Right cardiac atrium (tissue), 5 donors: ENCODE measurements around the gene USP24. TPM values are rescaled to one million over a fixed set of nuclear protein-coding genes. Genes with fewer than 3 reads are reported as not detected.

Experiments
- ATAC-seq, 2 donors: fragments of 200-7000 bp; cut with Tn5 transposase; one replicate each; pipeline versions ENCODE4 v1.8.0 to v1.9.1; 2020; ENCODE audit warnings: moderate library complexity in 2 of 2, mild to moderate bottlenecking in 1 of 2
- DNase-seq, 3 donors: peaks; one replicate each; pipeline ENCODE4 v3.0.0-alpha.2; 2020
- H3K27ac ChIP-seq: one replicate; pipeline ENCODE4 v1.5.1; 2013; ENCODE audit warnings: mild to moderate bottlenecking, low read length, control low read depth, moderate library complexity
- H3K27me3 ChIP-seq: one replicate; pipeline ENCODE4 v1.6.1; 2013; ENCODE audit not compliant: control insufficient read depth, insufficient read depth
- H3K4me1 ChIP-seq: one replicate; pipeline ENCODE4 v1.6.1; 2013; ENCODE audit warnings: low read length; ENCODE audit not compliant: control insufficient read depth, insufficient read depth
- H3K4me3 ChIP-seq: one replicate; pipeline ENCODE4 v1.5.1; 2013; ENCODE audit warnings: low read length, control low read depth
- H3K9me3 ChIP-seq: one replicate; pipeline ENCODE4 v1.6.1; 2013; ENCODE audit warnings: low read length; ENCODE audit not compliant: control insufficient read depth
- WGBS: extraction: QIAGEN DNeasy Blood & Tissue Kit; methylation state at CpG from one replicate; pipeline ENCODE4 v1.1.7; 2013; 5-methylcytosine and 5-hydroxymethylcytosine counted together
- intact Hi-C, 4 donors: fragments of 100-400 bp; cut with DNase I; formaldehyde crosslinking; loops; one replicate each; pipeline versions ENCODE4 v1.11.0 to v1.14.0; 2022 to 2023
- polyA plus RNA-seq: library from polyadenylated mRNA; stranded (reverse); fragments of 200-250 nt; gene quantifications from one replicate; pipeline ENCODE4 v1.2.3, GENCODE V29; 2013
- total RNA-seq, 4 donors: library from RNA; stranded (reverse); fragmentation: NEBNext Ultra II Directional; extraction: Animal tissue kit (Norgen Biotek cat#: 25700); gene quantifications; one replicate each; pipeline ENCODE4 v1.2.1, GENCODE V29; 2021
- donor health status: healthy with polysubstance abuse.
- donor health status: DM: no; HTN: yes; CAD: no.
- donor health status: DM: no; HTN: no; CAD: no.
- donor health status: DM: no; HTN: yes; CAD: no; lungs with severe emphysema.
- donor health status: DM: yes; HTN: yes; CAD: no.

The USP24 gene
- total and polyA plus RNA-seq, 5 donors, result 11.4 to 35.7 (median 34.7) TPM

DNA sequence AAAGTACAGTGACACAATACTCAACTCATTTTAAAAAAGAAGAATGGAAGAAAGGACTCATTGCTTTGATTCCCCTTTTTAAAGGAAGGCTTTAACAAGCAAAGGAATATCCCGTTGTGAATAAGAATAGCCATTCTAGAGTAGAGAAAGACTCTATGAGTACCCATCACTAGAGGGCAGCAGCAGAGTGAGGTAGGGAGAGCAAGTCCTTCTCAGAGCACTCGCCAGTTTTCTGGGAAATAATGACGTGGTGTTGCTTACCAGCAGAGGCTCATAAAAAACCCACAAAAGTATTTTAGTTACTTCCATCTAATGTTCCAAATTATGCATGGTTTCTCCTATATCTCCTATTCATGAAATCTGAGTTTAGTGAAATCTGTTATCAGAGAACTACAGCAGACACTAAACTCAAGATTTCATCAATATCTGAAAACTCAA lies 74.6 kb downstream of the USP24 start:
- intact Hi-C loops, result loop anchor here in 3 of 4 donors (2.0 to 10.0 kb wide), 4 partner anchors 74 to 1444 kb away; partner anchors contain the start of gene USP24 (in 1 of the 3)
- H3K9me3 ChIP-seq, result no peaks in the 10 kb centered on the region
- WGBS, result under 1% methylated on average over 3 of the region's 3 CpGs
- DNase-seq (peak in 2 of 3 donors; percentile 54 to 68), ATAC-seq (peak; percentile 95 to 97)
- H3K4me3 ChIP-seq, result no peak overlapping the region
- no peak overlapping the region for H3K27ac ChIP-seq
- H3K4me1 ChIP-seq, result no peaks in the 10 kb centered on the region
- no peaks in the 10 kb centered on the region for H3K27me3 ChIP-seq

DNA sequence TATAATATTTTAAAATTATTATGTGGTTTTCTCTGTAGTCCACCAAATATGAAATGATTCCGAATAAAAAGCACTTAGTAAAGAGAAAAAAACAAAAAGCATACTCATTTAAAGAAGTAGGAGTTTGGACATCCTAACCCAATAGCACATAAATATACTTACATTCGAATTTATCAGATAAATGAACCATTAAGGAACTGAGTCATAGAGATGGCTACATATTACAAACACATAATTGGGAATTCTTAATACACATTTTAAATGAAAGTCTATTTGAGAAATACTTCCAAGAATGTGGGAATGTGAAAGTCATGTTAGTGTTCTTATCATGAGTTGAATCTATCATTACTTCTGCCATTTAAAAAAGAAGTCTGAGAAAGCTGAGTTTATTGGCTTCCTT lies 75.0 kb downstream of the USP24 start:
- DNase-seq (no peak), ATAC-seq (no peak)
- Histone ChIP-seq H3K4me3 (no peak overlapping the region), H3K27me3 (no peaks in the 10 kb centered on the region), H3K9me3 (no peaks in the 10 kb centered on the region), H3K4me1 (no peaks in the 10 kb centered on the region), H3K27ac (no peak overlapping the region)
- intact Hi-C loops, result loop anchor here in 3 of 4 donors (2.0 to 10.0 kb wide), 4 partner anchors 75 to 1445 kb away; partner anchors contain the start of gene USP24 (in 1 of the 3)
- WGBS, result 87% methylated on average over 2 of the region's 2 CpGs

DNA sequence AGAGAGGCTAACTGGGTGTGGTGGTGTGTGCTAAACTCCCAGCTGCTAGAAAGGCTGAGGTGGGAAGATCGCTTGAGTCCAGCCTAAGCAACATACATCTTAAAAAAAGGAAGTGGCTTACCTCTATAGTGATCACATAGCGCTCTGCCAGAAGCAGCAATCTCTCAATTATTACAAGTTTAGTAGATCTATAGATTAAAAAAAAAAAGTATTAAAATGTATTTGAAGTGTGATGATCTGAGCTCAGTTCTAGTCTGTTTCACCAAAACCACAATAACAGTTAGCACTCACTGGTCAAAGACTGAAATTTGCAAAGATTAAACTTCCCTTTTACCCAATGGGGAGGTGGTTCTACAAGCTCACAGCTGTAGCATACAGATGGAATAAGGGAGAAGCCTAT lies 76.3 kb downstream of the USP24 start:
- 88% methylated on average over 2 of the region's 2 CpGs for WGBS
- DNase-seq (no peak), ATAC-seq (no peak)
- Histone ChIP-seq H3K27me3 (no peaks in the 10 kb centered on the region), H3K4me1 (no peaks in the 10 kb centered on the region), H3K27ac (no peak overlapping the region), H3K4me3 (no peak overlapping the region), H3K9me3 (no peaks in the 10 kb centered on the region)
- intact Hi-C loops, result loop anchor here in 1 of 4 donors (2.0 kb wide), 1 partner anchor 132 kb away; no protein-coding TSS in a partner anchor

DNA sequence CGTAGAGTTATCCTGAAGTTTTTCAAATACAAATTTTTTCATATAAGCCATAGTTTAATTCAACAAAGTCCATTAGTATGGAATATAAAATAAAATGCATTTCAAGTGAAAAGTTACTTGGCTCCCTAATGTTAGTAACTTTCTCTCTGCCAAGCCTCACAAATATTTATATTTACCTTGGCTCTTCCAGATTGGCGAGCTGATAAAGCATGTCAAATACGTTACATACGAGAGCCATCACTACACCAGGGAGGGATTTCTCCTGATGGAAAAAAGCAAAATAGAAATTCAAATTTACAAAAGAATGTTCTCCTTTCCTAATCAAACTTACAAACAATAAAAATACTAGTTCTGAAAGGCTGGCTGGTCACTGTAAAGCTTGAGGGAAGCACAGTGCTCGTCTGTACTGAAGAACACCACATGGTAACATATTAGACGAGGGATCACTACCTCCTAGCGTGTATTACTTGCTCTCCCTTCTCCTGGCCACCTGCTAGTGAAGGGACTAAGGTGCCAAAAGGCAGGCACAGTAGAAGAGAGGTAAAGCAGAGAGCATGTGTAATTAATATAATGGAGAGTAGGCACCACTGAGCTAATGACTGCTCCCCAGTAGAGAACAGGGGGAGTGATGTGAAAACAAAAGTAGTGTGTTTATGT lies 80.9 kb downstream of the USP24 start:
- peaks cover 2% of the 10 kb centered on the region for H3K4me1 ChIP-seq
- no peaks in the 10 kb centered on the region for H3K27me3 ChIP-seq
- intact Hi-C loops, result no loop called here
- DNase-seq (no peak), ATAC-seq (no peak)
- no peak overlapping the region for H3K27ac ChIP-seq
- no peak overlapping the region for H3K4me3 ChIP-seq
- no peaks in the 10 kb centered on the region for H3K9me3 ChIP-seq
- WGBS, result 91% methylated on average over 7 of the region's 7 CpGs

DNA sequence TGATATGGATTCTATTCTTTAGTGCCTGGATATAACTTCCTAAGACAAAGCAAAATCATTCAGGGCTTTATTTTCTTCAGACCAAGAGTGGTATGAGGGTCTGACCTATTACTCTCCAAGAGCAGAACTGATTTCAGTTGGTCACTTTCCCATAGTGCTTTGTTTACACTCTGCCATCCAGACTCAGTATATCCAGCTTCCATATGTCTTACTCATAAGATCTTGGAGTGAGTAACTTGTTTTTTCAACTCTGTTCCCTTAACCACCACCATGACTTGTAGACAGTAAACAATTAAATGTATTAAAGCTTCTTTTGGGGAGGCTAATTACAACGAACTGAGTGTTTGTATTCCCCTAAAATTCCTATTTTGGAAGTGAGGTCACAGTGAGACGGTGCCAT lies 83.4 kb downstream of the USP24 start:
- H3K4me3 ChIP-seq, result no peak overlapping the region
- WGBS, result 83% methylated on average over 2 of the region's 2 CpGs
- DNase-seq, result no peak
- H3K9me3 ChIP-seq, result no peaks in the 10 kb centered on the region
- no peaks in the 10 kb centered on the region for H3K27me3 ChIP-seq
- intact Hi-C loops, result no loop called here
- H3K27ac ChIP-seq, result no peak overlapping the region
- no peak for ATAC-seq
- H3K4me1 ChIP-seq, result peaks cover 2% of the 10 kb centered on the region

DNA sequence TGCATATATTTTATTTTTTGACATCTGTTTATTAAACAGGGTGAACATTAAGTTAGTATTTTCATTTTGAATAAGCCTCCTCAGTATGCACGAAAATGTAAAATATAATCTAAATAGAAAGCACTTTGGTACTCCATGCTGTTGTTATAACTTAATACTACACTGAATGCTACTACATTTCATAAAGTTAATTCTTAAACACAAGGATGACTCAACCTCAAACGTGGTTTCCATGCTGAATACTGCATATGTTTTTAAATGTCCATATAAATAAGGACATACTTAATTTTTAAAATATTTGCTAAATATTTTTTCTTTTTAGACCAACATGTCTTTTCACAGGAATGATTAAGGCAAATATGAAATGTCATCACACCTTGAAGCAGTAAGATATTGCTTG lies 83.9 kb downstream of the USP24 start:
- 87% methylated on average over 2 of the region's 2 CpGs for WGBS
- intact Hi-C loops, result no loop called here
- DNase-seq (no peak), ATAC-seq (no peak)
- no peaks in the 10 kb centered on the region for H3K9me3 ChIP-seq
- no peak overlapping the region for H3K4me3 ChIP-seq
- peaks cover 2% of the 10 kb centered on the region for H3K4me1 ChIP-seq
- H3K27ac ChIP-seq, result no peak overlapping the region
- no peaks in the 10 kb centered on the region for H3K27me3 ChIP-seq

DNA sequence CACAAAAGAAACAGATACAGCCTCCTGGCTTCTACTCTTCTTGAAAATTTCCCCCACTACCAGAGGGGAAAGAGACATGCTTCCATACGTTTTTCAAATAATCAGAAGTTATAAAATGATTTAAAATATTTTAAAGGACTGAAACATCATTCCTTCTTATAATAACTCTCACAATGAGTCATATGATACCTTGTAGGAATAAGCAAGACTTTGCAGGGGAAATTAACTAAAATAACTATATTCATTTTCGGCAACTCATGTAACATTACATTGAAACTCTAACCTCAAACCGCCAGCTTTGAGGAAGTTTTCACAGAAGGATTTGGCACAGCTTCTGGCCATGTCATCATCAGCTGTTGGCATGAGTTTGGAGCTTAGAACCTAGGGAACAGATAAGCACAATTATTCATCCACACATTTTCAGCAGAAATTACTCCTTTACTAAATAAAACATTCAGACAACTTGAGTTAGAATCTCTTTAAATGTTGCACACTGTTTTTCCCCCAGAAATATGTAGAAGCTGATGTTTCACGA lies 85.9 kb downstream of the USP24 start:
- H3K4me1 ChIP-seq, result peaks cover 2% of the 10 kb centered on the region
- intact Hi-C loops, result no loop called here
- H3K27ac ChIP-seq, result no peak overlapping the region
- 54% methylated on average over 4 of the region's 4 CpGs for WGBS
- ATAC-seq, result peak; percentile 48
- no peaks in the 10 kb centered on the region for H3K27me3 ChIP-seq
- no peak overlapping the region for H3K4me3 ChIP-seq
- DNase-seq, result peak; percentile 55 to 64 (median 62)
- H3K9me3 ChIP-seq, result no peaks in the 10 kb centered on the region

DNA sequence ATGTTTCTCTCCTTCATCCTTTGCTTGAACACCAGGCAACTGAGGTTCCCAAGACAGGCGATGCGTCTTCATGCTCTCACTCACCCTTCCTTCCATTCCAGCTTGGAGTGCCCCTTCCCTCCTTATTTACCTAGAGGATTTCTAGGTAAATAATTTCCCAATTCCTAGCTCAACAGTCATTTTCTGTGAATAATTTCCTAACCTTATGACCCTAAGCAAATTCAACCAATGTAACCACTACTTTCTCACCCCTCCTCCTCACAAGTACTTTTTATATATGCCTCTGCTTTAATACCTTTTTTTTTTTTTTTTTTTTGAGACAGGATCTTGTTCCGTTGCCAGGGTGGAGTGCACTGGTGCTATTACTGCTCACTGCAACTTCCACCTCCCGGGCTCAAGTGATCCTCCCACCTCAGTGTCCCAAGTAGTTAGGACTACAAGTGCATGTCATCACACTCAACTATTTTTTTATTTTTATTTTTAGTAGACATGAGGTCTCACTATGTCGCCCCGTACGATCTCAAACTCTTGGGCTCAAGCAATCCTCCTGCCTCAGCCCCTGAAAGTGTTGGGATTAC lies 86.7 kb downstream of the USP24 start:
- Histone ChIP-seq H3K27me3 (no peaks in the 10 kb centered on the region), H3K4me1 (peaks cover 2% of the 10 kb centered on the region), H3K4me3 (no peak overlapping the region), H3K9me3 (no peaks in the 10 kb centered on the region), H3K27ac (no peak overlapping the region)
- intact Hi-C loops, result no loop called here
- DNase-seq (no peak), ATAC-seq (no peak)
- 86% methylated on average over 7 of the region's 7 CpGs for WGBS

DNA sequence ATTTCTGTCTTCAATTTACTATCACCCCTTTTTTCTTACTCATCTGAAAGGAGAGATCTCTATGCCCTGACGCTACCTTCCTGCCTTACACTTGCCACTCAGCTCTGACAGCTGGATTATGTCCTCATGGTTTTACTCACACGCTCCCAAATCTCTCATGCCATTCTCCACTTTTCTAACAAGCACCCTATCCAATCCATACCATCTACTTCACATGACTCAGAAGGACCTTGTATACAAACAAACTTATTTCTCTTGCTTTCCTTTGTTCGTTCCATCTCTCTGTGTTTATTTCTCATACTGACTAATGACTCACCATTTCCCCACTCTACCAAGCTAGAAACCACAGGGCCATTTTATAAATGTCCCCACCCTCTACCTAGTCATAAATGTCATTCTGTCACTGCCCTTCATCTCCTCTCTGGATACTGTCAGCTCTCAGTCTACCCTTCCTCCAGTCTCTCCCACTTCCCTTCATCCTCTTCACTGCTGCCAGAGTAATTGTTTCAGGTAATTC lies 87.3 kb downstream of the USP24 start:
- no peak overlapping the region for H3K4me3 ChIP-seq
- ATAC-seq (peak in 1 of 2 donors; percentile 32), DNase-seq (no peak)
- H3K27me3 ChIP-seq, result no peaks in the 10 kb centered on the region
- peaks cover 2% of the 10 kb centered on the region for H3K4me1 ChIP-seq
- H3K9me3 ChIP-seq, result no peaks in the 10 kb centered on the region
- intact Hi-C loops, result no loop called here
- H3K27ac ChIP-seq, result no peak overlapping the region
- 97% methylated on average over 3 of the region's 3 CpGs for WGBS

DNA sequence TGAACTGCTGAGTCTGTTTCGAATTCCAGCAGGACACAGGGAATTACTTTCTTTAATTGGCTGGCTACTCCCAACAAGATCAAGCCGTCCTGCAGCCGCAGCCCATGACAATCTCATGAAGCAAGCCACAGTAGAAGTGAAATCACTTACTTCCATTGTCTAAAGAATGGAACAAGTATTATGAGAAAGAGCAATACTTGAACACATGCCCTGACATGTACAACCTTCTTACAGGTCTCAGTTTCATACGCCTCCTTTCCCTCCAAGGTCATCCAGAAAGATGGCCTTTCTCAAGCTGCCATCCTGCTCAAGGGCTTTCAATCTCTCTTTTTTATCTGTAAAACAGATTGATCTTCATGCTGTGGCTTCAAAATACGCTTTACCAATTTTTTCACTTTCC lies 90.7 kb downstream of the USP24 start:
- intact Hi-C loops, result no loop called here
- Histone ChIP-seq H3K27me3 (no peaks in the 10 kb centered on the region), H3K9me3 (no peaks in the 10 kb centered on the region), H3K27ac (no peak overlapping the region), H3K4me1 (no peaks in the 10 kb centered on the region), H3K4me3 (no peak overlapping the region)
- 97% methylated on average over 5 of the region's 5 CpGs for WGBS
- DNase-seq (no peak), ATAC-seq (no peak)

DNA sequence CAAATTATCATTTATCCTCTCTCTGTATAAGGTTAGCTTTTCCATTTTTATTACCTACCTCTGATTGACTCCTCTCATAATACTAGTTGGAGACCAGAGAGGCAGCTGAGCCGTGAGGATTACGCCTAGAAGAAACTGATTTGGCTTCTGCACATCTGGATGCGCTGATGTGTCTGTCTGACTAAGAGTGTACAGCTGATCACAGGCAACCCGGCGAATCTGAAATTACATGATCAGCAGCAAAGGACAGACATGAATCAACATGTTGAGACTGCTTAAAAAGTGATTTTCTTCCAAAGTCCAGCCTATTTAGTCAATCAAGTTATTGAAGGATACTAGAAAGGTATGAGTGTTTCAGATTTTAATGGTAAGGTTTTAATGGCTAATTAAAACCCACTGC lies 94.6 kb downstream of the USP24 start:
- 97% methylated on average over 5 of the region's 5 CpGs for WGBS
- DNase-seq (no peak), ATAC-seq (no peak)
- no peaks in the 10 kb centered on the region for H3K27me3 ChIP-seq
- H3K9me3 ChIP-seq, result no peaks in the 10 kb centered on the region
- no peak overlapping the region for H3K4me3 ChIP-seq
- H3K27ac ChIP-seq, result no peak overlapping the region
- H3K4me1 ChIP-seq, result no peaks in the 10 kb centered on the region
- intact Hi-C loops, result no loop called here
